AG10803 (cell line): ENCODE results near the gene INPP5A.

Experiments used
- DNase-seq: peaks from one replicate; pipeline ENCODE4 v3.0.0; 2010; ENCODE audit warnings: low read depth
- H3K4me3 ChIP-seq: 2 replicates; pipeline ENCODE4 v1.5.1; 2011; ENCODE audit warnings: mild to moderate bottlenecking, low read length, control low read depth
- CTCF ChIP-seq: conservative IDR thresholded peaks from 2 replicates; pipeline ENCODE4 v1.5.1; 2011; ENCODE audit warnings: mild to moderate bottlenecking, low read length, control low read depth, inconsistent platforms

Gene INPP5A

GRCh38 chr10:132687181-132687892 lies 149.8 kb downstream of the INPP5A start:
- no peak for DNase-seq
- TF ChIP-seq CTCF = no peak
- no peak overlapping the region for H3K4me3 ChIP-seq

DNA sequence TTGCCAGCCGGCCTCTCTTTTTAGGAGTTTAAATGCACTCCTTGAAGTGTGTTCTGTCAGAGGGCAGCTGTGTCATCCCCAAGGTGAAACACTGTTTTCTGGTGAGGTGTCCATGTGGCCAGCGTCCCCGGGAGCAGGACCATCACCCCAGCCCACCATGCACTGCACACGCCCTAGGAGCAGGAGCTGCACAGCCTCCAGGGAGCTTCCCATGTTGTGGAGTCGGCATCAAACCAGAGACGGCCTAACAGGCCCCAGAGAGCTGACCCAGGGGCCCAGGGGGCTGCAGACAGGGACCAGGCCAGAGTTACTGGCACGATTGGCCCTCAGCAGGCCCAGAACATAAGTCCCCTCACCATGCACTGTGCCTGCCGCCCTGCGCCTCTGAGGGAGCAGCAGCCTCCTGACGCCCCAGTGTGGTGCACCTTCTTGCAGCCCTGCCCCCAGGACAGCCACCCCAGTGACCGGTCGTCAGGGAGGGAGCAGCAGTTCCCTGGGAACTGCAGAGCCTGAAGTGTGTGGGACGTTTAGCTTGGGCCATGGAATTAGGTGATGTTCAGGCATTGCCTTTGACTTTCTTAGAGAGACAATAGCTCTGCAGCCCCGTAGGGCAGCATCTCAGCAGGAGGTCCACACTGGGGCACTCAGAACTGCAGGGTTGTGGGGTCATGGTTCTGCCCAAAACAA lies 150.4 kb downstream of the INPP5A start:
- no peak overlapping the region for H3K4me3 ChIP-seq
- TF ChIP-seq CTCF = no peak
- DNase-seq = no peak

GRCh38 chr10:132688580-132689420 lies 151.2 kb downstream of the INPP5A start:
- H3K4me3 ChIP-seq = no peak overlapping the region
- no peak for TF ChIP-seq CTCF
- DNase-seq = no peak

DNA sequence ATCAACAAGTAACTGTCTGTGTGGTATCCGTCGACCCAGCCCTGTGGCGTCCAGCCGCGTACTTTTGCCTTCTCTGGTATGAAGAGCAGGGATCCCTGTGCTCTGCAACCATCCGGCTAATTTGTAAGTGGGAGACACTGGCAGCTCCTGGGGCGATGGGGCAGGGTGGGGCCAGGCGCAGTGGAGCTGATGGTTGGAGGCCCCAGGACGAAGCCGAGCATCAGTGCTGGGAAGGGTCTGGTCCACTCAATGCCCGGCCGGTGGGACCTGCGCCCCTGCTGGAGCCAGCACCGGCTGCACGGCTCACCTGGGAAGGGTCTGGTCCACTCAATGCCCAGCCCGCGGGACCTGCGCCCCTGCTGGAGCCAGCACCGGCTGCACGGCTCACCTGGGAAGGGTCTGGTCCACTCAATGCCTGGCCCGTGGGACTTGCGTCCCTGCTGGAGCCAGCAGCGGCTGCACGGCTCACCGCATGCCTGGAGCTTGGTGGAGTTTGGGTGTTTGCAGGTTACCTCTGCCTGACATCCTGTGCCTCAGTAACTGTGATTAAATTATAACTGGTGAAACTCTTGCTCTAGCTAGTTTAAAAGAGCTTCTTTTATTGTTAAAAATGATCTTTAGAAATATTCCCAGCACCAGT lies 152.3 kb downstream of the INPP5A start:
- no peak for DNase-seq
- TF ChIP-seq CTCF = no peak
- no peak overlapping the region for H3K4me3 ChIP-seq

DNA sequence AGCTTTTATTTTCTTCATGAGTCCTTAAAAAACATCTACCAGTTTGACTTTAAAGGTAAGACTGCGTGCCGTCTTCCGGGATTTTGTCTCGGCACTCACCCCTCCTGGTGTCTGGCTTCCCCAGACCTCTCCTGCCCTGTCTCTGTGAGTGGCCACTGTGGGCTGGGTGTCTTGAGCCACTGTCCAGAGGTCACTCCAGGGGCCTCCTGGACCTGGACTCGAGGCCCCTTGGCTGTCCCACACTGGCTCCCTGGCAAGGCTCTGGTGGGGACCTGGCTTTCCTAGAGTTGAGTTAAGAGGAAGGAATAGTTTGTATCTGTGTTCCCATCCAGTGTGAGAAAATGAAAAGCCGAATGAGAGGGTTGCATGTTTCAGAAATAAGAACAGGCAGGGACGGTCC lies 152.8 kb downstream of the INPP5A start:
- H3K4me3 ChIP-seq = no peak overlapping the region
- TF ChIP-seq CTCF = no peak
- no peak for DNase-seq

DNA sequence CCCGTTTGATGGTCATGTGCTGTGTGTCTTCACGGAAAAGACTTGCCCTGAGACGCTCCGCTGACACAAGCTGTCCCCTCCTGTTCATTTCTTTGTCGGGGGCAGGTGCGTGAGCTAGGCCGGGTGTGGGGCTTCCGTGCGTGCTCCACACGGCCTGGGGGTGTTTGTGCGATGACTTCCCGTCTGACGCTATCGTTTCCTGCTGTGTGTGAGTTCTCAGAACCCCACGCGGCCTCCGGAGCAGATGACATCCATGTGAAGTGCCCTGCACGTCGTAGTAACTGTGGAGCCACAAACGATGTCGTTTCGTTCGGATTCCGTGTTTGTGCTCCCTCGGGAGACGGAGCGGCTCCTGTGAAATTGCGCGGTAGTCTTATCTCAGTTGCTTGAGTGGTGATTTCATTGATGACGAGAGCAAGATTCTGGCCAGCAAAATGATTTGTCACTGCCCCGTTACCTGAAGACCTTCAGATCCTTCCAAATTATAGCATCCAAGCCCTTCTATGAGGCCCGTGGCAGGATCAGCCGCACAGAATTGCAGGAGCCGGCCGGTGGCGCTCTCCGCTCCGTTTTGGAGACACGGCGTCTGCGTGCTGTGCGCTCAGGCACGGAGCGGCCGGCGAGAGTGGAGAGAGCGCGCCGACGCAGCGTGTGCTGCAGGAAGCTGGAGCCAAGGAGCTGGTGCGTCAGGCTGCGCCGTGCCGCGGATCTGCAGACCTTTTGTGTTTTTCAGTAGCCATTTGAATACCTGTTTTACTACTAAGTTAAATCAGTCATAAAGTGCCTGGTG lies 153.4 kb downstream of the INPP5A start:
- H3K4me3 ChIP-seq = no peak overlapping the region
- no peak for TF ChIP-seq CTCF
- no peak for DNase-seq
